ENCODE measurements around the gene DISP3. TPM values are rescaled to one million over a fixed set of nuclear protein-coding genes. Genes with fewer than 3 reads are reported as not detected.

DISP3 gene
- total RNA-seq, 1 experiment from 2014 or later, result 2.3 TPM

GRCh38 chr1:11465307-11465706 lies 13.6 kb upstream of the DISP3 start:
- Histone ChIP-seq H3K27ac (ENCODE audit: low read depth, low read length) (no peak overlapping the region), H2AFZ (ENCODE audit: low read depth, low read length, poor library complexity, severe bottlenecking) (no peak overlapping the region), H3K9me3 (ENCODE audit: control insufficient read depth in 1 of 2, insufficient read depth in 1 of 2, low read depth in 1 of 2, low read length in 2 of 2) (no peaks in the 10 kb centered on the region), H3K9ac (ENCODE audit: low read length) (no peak overlapping the region), H3K79me2 (ENCODE audit: insufficient read depth, low read length) (no peaks in the 10 kb centered on the region), H3K4me3 (replicated peaks in 1 of 2; ENCODE audit: low read depth in 1 of 2, low read length in 2 of 2) (no peak overlapping the region), H3K27me3 (ENCODE audit: insufficient read depth, low read length) (peaks cover 75% of the 10 kb centered on the region), H3K36me3 (ENCODE audit: control insufficient read depth in 1 of 2, insufficient read depth in 2 of 2, low read length in 2 of 2) (no peaks in the 10 kb centered on the region), H4K20me1 (ENCODE audit: insufficient read depth) (no peaks in the 10 kb centered on the region), H3K9me2 (ENCODE audit: insufficient read depth) (no peaks in the 10 kb centered on the region), H3K4me1 (ENCODE audit: control insufficient read depth in 1 of 2, insufficient read depth in 2 of 2, low read length in 2 of 2) (no peaks in the 10 kb centered on the region), H3K4me2 (ENCODE audit: low read length) (no peak overlapping the region)
- DNase-seq (ENCODE audit: low read depth, low spot score) (no peak), ATAC-seq (no peak)
- ChIA-PET CTCF (interaction anchor here (1.0 kb wide), 1 partner anchor 14 kb away, joined by 3 read pairs; the partner anchor contains the start of gene DISP3), RAD21 (ENCODE audit: low non-redundant PET in 1 of 2, low total read pairs in 2 of 2, uncharacterized antibody in 2 of 2, unreplicated experiment in 2 of 2) (no interaction called here), POLR2A (no interaction called here)
- BruUV-seq (replicated peaks), result no TSS peak
- TF ChIP-seq ZFX (IDR thresholded peaks at IDR 0.05) (no peak), FOSL1 (IDR thresholded peaks at IDR 0.05; ENCODE audit: low read depth) (no peak), RAD21 (IDR thresholded peaks at IDR 0.05; ENCODE audit: low read depth) (no peak), EZH2phosphoT487 (IDR thresholded peaks at IDR 0.05; ENCODE audit: borderline replicate concordance) (no peak), CBX3 (IDR thresholded peaks at IDR 0.05; ENCODE audit: low read depth) (no peak), POLR2A (IDR thresholded peaks at IDR 0.05; ENCODE audit: borderline replicate concordance, extremely low read depth, insufficient read depth, insufficient read length) (no peak), EGR1 (IDR thresholded peaks at IDR 0.05; ENCODE audit: low read depth) (no peak), ATF3 (IDR thresholded peaks at IDR 0.05) (no peak), EZH2 (IDR thresholded peaks at IDR 0.05) (no peak), POLR2AphosphoS5 (IDR thresholded peaks at IDR 0.05; ENCODE audit: low read depth, low read length) (no peak), SP1 (IDR thresholded peaks at IDR 0.05; ENCODE audit: low read depth) (no peak), MAX (IDR thresholded peaks at IDR 0.05) (no peak)
- TF ChIP-seq, protein P1, sequence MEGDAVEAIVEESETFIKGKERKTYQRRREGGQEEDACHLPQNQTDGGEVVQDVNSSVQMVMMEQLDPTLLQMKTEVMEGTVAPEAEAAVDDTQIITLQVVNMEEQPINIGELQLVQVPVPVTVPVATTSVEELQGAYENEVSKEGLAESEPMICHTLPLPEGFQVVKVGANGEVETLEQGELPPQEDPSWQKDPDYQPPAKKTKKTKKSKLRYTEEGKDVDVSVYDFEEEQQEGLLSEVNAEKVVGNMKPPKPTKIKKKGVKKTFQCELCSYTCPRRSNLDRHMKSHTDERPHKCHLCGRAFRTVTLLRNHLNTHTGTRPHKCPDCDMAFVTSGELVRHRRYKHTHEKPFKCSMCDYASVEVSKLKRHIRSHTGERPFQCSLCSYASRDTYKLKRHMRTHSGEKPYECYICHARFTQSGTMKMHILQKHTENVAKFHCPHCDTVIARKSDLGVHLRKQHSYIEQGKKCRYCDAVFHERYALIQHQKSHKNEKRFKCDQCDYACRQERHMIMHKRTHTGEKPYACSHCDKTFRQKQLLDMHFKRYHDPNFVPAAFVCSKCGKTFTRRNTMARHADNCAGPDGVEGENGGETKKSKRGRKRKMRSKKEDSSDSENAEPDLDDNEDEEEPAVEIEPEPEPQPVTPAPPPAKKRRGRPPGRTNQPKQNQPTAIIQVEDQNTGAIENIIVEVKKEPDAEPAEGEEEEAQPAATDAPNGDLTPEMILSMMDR (IDR thresholded peaks at IDR 0.05 in 2 of 3, conservative IDR thresholded peaks at IDR 0.05 in 1 of 3; ENCODE audit: borderline replicate concordance in 1 of 3, insufficient read depth in 1 of 3, low read depth in 2 of 3, low read length in 2 of 3), result no peak
- TF ChIP-seq, protein P2, sequence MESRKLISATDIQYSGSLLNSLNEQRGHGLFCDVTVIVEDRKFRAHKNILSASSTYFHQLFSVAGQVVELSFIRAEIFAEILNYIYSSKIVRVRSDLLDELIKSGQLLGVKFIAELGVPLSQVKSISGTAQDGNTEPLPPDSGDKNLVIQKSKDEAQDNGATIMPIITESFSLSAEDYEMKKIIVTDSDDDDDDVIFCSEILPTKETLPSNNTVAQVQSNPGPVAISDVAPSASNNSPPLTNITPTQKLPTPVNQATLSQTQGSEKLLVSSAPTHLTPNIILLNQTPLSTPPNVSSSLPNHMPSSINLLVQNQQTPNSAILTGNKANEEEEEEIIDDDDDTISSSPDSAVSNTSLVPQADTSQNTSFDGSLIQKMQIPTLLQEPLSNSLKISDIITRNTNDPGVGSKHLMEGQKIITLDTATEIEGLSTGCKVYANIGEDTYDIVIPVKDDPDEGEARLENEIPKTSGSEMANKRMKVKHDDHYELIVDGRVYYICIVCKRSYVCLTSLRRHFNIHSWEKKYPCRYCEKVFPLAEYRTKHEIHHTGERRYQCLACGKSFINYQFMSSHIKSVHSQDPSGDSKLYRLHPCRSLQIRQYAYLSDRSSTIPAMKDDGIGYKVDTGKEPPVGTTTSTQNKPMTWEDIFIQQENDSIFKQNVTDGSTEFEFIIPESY (IDR thresholded peaks at IDR 0.05; ENCODE audit: extremely low read depth, insufficient replicate concordance, low read length), result no peak
- intact Hi-C loops (cut with micrococcal nuclease), result loop anchor here (5.0 kb wide), 1 partner anchor 87 kb away; no protein-coding TSS in a partner anchor

Data from HCT116 (cell line).